ENCODE data around the gene FKBP5. TPM values are rescaled to one million over a fixed set of nuclear protein-coding genes. Genes with fewer than 3 reads are reported as not detected.
"Not testable (repeated sequence)": the region's sequence is repeated elsewhere in the genome, so short reads cannot be mapped to it uniquely, and the experiment has no call there.

FKBP5 gene
- total RNA-seq, 1 donor from 2014 or later: 40.0 TPM

GRCh38 chr6:35609588-35609987 lies 79.1 kb downstream of the FKBP5 start:
- DNase-seq: no peak

- no peak for DNase-seq
These were observed 81.0 kb downstream of the FKBP5 start for GRCh38 chr6:35607517-35608233.

- DNase-seq: no peak
These were observed 83.1 kb downstream of the FKBP5 start for GRCh38 chr6:35605600-35605999.

GRCh38 chr6:35603326-35604202 lies 85.2 kb downstream of the FKBP5 start:
- DNase-seq: peak; percentile 39

GRCh38 chr6:35602133-35602946 lies 86.4 kb downstream of the FKBP5 start:
- DNase-seq: peak; percentile 48

- DNase-seq: peak; percentile 76
These were observed 87.2 kb downstream of the FKBP5 start for GRCh38 chr6:35601331-35602132.

- peak; percentile 44 for DNase-seq
These were observed 88.0 kb downstream of the FKBP5 start for GRCh38 chr6:35600659-35601125.

- no peak for DNase-seq
These were observed 88.7 kb downstream of the FKBP5 start for GRCh38 chr6:35599761-35600658.

GRCh38 chr6:35598621-35599020 lies 90.1 kb downstream of the FKBP5 start:
- not testable (repeated sequence) for DNase-seq

GRCh38 chr6:35596448-35597442 lies 92.0 kb downstream of the FKBP5 start:
- peak; percentile 94 for DNase-seq

- no peak for DNase-seq
These were observed 94.1 kb downstream of the FKBP5 start for GRCh38 chr6:35594503-35595186.

GRCh38 chr6:35592178-35592577 lies 96.5 kb downstream of the FKBP5 start:
- DNase-seq: no peak

GRCh38 chr6:35590622-35591066 lies 98.1 kb downstream of the FKBP5 start:
- peak; percentile 39 for DNase-seq

GRCh38 chr6:35589904-35590303 lies 98.8 kb downstream of the FKBP5 start:
- DNase-seq: no peak

GRCh38 chr6:35589201-35589739 lies 99.4 kb downstream of the FKBP5 start:
- no peak for DNase-seq

GRCh38 chr6:35587167-35587566 lies 101.5 kb downstream of the FKBP5 start:
- DNase-seq: no peak

- no peak for DNase-seq
These were observed 102.2 kb downstream of the FKBP5 start for GRCh38 chr6:35586542-35586941.

GRCh38 chr6:35585658-35586057 lies 103.1 kb downstream of the FKBP5 start:
- DNase-seq: no peak

Measured in dermis blood vessel endothelial cell (primary cell).